Mesothelial cell of epicardium (in vitro differentiated cells): ENCODE measurements around the gene NFKB1. TPM values are rescaled to one million over a fixed set of nuclear protein-coding genes. Genes with fewer than 3 reads are reported as not detected.

Experiments used
- DNase-seq, 2 experiments: peaks; one replicate each; pipeline ENCODE4 v3.0.0; 2021; ENCODE audit warnings: low spot score in 2 of 2; ENCODE audit not compliant: unreplicated experiment in 2 of 2
- H3K27ac Mint-ChIP-seq: 2 replicates; pipeline ENCODE4 v1.8.0; 2021; ENCODE audit warnings: mixed read lengths
- H3K27me3 Mint-ChIP-seq: 2 replicates; pipeline ENCODE4 v1.8.0; 2021; ENCODE audit warnings: low read depth, mixed read lengths
- H3K36me3 Mint-ChIP-seq: 2 replicates; pipeline ENCODE4 v1.8.0; 2021; ENCODE audit warnings: mixed read lengths
- H3K4me1 Mint-ChIP-seq: 2 replicates; pipeline ENCODE4 v1.8.0; 2021; ENCODE audit warnings: mixed read lengths
- H3K4me3 Mint-ChIP-seq: 2 replicates; pipeline ENCODE4 v1.8.0; 2021; ENCODE audit warnings: mild to moderate bottlenecking, moderate library complexity, mixed read lengths
- H3K9me3 Mint-ChIP-seq: 2 replicates; pipeline ENCODE4 v1.8.0; 2021; ENCODE audit warnings: mixed read lengths
- total RNA-seq: library from RNA; stranded (reverse); gene quantifications from 3 replicates; pipeline ENCODE4 v1.2.1, GENCODE V29; 2021
- TF ChIP-seq, protein P1 (sequence below): fragments of 200-600 bp; sonication (generic); IDR thresholded peaks from one replicate; pipeline ENCODE4 v1.5.0; 2021; ENCODE audit warnings: antibody characterized with exemption; ENCODE audit not compliant: unreplicated experiment

NFKB1 gene
- total RNA-seq, 1 donor from 2014 or later = 30.9 TPM

DNA sequence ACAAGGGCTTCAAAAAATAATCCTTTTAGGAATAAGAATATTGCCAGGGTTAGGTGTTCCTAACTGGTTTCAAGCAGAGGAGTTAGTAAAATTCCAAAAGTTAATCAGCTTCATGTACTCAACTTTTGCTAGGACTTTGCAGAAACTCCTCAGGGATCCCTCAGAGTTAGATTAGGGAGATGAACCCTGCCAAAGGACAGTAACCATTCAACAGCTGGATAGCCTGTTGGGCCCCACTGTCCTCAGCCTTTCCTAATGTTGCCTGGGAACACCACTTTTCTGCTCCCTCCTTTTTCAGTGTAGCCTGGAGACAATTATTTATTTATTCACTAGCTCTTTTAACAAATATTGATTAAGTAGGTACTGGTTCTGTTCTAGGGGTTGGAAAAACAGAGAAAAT lies 53.8 kb downstream of the NFKB1 start:
- no peak for DNase-seq
- TF ChIP-seq, protein P1, sequence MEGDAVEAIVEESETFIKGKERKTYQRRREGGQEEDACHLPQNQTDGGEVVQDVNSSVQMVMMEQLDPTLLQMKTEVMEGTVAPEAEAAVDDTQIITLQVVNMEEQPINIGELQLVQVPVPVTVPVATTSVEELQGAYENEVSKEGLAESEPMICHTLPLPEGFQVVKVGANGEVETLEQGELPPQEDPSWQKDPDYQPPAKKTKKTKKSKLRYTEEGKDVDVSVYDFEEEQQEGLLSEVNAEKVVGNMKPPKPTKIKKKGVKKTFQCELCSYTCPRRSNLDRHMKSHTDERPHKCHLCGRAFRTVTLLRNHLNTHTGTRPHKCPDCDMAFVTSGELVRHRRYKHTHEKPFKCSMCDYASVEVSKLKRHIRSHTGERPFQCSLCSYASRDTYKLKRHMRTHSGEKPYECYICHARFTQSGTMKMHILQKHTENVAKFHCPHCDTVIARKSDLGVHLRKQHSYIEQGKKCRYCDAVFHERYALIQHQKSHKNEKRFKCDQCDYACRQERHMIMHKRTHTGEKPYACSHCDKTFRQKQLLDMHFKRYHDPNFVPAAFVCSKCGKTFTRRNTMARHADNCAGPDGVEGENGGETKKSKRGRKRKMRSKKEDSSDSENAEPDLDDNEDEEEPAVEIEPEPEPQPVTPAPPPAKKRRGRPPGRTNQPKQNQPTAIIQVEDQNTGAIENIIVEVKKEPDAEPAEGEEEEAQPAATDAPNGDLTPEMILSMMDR = no peak
- Mint-ChIP-seq H3K27ac (no peak overlapping the region), H3K4me3 (no peak overlapping the region), H3K9me3 (no peaks in the 10 kb centered on the region), H3K27me3 (no peaks in the 10 kb centered on the region), H3K4me1 (peaks cover 19% of the 10 kb centered on the region), H3K36me3 (no peaks in the 10 kb centered on the region)

DNA sequence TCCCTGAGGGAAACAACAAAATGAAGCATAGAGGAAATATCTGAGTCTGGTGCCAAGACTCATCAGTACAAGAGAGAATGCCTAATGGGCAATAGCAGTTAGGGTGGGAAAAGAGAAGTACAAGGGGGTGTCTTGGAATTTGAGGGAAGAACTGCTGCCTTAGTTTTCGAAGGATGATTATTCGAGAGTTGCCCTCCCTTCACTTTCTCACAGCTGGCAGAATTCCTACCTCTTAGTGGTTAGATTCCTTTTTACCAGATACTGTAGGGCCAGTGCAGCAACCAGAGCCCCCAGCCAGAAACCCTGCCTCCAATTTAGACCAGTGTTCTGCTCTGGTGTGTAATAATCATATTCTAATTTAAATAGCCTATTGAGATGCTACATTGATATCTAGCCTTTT lies 56.5 kb downstream of the NFKB1 start:
- no peaks in the 10 kb centered on the region for H3K27me3 Mint-ChIP-seq
- no peak overlapping the region for H3K27ac Mint-ChIP-seq
- H3K4me3 Mint-ChIP-seq = no peak overlapping the region
- H3K4me1 Mint-ChIP-seq = peaks cover 18% of the 10 kb centered on the region
- DNase-seq = no peak
- peaks cover 1% of the 10 kb centered on the region for H3K36me3 Mint-ChIP-seq
- no peaks in the 10 kb centered on the region for H3K9me3 Mint-ChIP-seq
- TF ChIP-seq, protein P1 = no peak

DNA sequence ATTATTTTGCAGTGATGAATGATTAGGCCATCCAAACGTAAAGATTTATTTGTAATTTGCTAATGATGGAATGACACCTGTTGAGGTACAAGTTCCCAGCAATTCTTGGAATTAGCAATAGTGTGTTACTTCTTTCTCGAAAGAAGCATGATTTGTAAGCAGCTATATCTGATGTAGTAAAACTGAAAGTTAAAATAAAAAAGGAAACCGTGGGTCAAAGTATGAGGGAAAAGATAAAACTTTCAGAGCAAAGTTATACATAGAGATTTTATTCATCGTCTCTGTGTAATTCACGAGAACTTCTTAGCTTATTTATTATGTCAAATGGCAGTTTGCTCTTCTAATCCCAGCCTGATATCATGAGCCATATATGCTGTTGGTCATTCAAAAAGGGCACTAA lies 59.0 kb downstream of the NFKB1 start:
- DNase-seq = no peak
- TF ChIP-seq, protein P1 = no peak
- Mint-ChIP-seq H3K27ac (no peak overlapping the region), H3K9me3 (no peaks in the 10 kb centered on the region), H3K27me3 (no peaks in the 10 kb centered on the region), H3K4me1 (peaks cover 7% of the 10 kb centered on the region), H3K36me3 (peaks cover 3% of the 10 kb centered on the region), H3K4me3 (no peak overlapping the region)

DNA sequence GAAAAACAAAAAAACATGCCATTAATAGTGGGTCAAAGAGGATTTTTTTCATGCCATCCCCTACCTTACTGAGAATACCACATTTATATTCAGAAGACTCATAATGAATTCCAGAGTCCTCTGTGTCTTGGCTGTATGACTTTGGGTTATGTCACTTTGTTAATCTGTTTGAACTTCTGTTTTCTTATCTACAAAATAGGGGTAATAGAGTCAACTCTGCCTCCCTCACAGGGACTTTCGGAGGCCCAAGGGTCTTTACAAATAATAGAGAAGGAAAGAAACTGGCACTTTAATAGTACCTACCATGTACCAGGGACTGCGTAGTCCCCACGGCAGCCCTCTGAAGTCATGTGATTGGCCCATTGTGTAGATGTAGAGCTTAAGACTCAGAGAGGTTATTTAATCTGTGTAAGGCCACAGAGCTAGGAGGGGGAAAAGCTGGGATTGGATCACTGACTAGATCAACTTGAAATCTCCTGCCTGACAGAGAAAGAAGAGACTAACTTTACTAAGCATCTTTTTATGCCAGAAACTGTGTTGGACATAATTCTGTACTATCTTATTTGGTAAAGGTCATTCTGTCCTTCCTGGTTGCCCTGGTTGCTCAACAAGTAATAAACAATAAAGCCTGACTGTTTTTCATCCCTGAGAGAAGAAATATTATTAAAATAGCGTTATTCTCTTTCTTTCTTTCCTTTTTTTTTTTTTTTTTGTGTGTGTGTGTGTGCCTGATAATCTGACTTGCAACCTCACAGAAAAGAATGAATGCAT lies 59.6 kb downstream of the NFKB1 start:
- Mint-ChIP-seq H3K27me3 (no peaks in the 10 kb centered on the region), H3K9me3 (no peaks in the 10 kb centered on the region), H3K36me3 (peaks cover 3% of the 10 kb centered on the region), H3K27ac (no peak overlapping the region), H3K4me3 (no peak overlapping the region), H3K4me1 (peaks cover 10% of the 10 kb centered on the region)
- no peak for DNase-seq
- TF ChIP-seq, protein P1 = no peak

DNA sequence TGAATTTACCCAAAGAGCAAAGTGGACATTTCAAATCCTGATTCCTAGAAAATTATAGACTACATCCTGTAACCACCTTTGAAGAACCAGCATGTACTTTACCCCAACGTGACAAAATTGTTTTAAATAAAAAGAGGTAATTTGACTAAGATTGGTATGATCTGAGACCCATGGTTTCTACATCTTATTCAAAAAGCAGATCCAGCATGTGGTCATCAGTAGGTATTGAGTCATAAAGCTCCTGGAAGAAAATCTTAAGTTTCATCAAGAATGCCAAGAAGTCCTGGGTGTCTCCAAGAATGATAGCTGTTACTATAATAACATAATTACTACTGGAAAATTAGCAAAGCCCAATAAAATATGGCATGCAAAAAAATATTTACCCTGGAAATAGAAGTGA lies 61.8 kb downstream of the NFKB1 start:
- no peaks in the 10 kb centered on the region for H3K9me3 Mint-ChIP-seq
- H3K27ac Mint-ChIP-seq = no peak overlapping the region
- H3K36me3 Mint-ChIP-seq = peaks cover 3% of the 10 kb centered on the region
- peaks cover 12% of the 10 kb centered on the region for H3K4me1 Mint-ChIP-seq
- DNase-seq = no peak
- H3K4me3 Mint-ChIP-seq = no peak overlapping the region
- TF ChIP-seq, protein P1 = no peak
- no peaks in the 10 kb centered on the region for H3K27me3 Mint-ChIP-seq
